B cell (primary cell): ENCODE measurements around the gene NELL1. TPM values are rescaled to one million over a fixed set of nuclear protein-coding genes. Genes with fewer than 3 reads are reported as not detected.

ENCODE experiments used
- ATAC-seq: fragments of 200-7000 bp; cut with Tn5 transposase; one replicate; pipeline ENCODE4 v1.10.0; 2021; ENCODE audit warnings: low read depth, mild to moderate bottlenecking, moderate number of reproducible peaks, moderate library complexity
- CTCF ChIA-PET: fragments of 350-600 bp; sonication (Branson Sonifier 250); formaldehyde crosslinking; loops from one replicate; lab custom pipeline; 2021; ENCODE audit warnings: antibody characterized with exemption, inconsistent platforms; lab: Charles Lee
- POLR2A ChIA-PET: fragments of 350-600 bp; sonication (Branson Sonifier 250); formaldehyde crosslinking; loops from one replicate; lab custom pipeline; 2021; ENCODE audit warnings: antibody characterized with exemption; lab: Charles Lee
- DNase-seq: peaks from one replicate; pipeline ENCODE4 v3.0.0; 2013
- H2AFZ ChIP-seq: 2 replicates; pipeline ENCODE4 v1.6.1; 2012; ENCODE audit warnings: mild to moderate bottlenecking, low read depth, low read length; ENCODE audit not compliant: insufficient read depth, poor library complexity, severe bottlenecking
- H3K27ac ChIP-seq, 2 donors: 1 replicate in 1 of 2; 2 replicates in 1 of 2; pipeline ENCODE4 v1.5.1; 2012 to 2013; ENCODE audit warnings: low read length in 2 of 2, mild to moderate bottlenecking in 2 of 2, moderate library complexity in 1 of 2
- H3K27me3 ChIP-seq, 4 experiments: fragments of 200-600 bp in 1 of 4; sonication (generic) in 1 of 4; replicated peaks in 1 of 4; 1 replicate in 2 of 4; 2 replicates in 2 of 4; pipeline versions ENCODE4 v1.6.1 to v1.7.0; 2013 to 2016; ENCODE audit warnings: low read length in 3 of 4, mild to moderate bottlenecking in 2 of 4, mixed read lengths in 1 of 4, moderate library complexity in 1 of 4; ENCODE audit not compliant: insufficient read depth in 4 of 4, control insufficient read depth in 3 of 4; ENCODE audit errors: control extremely low read depth in 1 of 4
- H3K36me3 ChIP-seq, 2 experiments: replicated peaks in 1 of 2; 1 replicate in 1 of 2; 2 replicates in 1 of 2; pipeline versions ENCODE4 v1.6.1 to v1.7.1; 2013; ENCODE audit warnings: low read length in 1 of 2; ENCODE audit not compliant: insufficient read depth in 2 of 2, control insufficient read depth in 1 of 2; ENCODE audit errors: control extremely low read depth in 1 of 2, extremely low read depth in 1 of 2
- H3K4me1 ChIP-seq, 2 donors: fragments of 200-600 bp in 1 of 2; sonication (generic) in 1 of 2; 1 replicate in 1 of 2; 2 replicates in 1 of 2; pipeline versions ENCODE4 v1.5.1 to v1.6.1; 2013 to 2017; ENCODE audit warnings: low read length in 2 of 2; ENCODE audit not compliant: control insufficient read depth in 2 of 2, insufficient read depth in 2 of 2
- H3K4me2 ChIP-seq: replicated peaks from 2 replicates; pipeline ENCODE3; 2012; ENCODE audit warnings: mild to moderate bottlenecking, low read depth, low read length; ENCODE audit not compliant: poor library complexity, severe bottlenecking
- H3K4me3 ChIP-seq, 5 experiments: fragments of 200-600 bp in 1 of 5; sonication (generic) in 1 of 5; 1 replicate in 3 of 5; 2 replicates in 2 of 5; pipeline versions ENCODE4 v1.5.1 to v1.7.0; 2011 to 2016; ENCODE audit warnings: low read length in 4 of 5, mild to moderate bottlenecking in 4 of 5, low read depth in 2 of 5, control low read depth in 1 of 5, moderate library complexity in 1 of 5; ENCODE audit not compliant: insufficient read depth in 1 of 5; ENCODE audit errors: control extremely low read depth in 1 of 5, extremely low read depth in 1 of 5
- H3K79me2 ChIP-seq: fragments of 200-600 bp; sonication (generic); one replicate; pipeline ENCODE4 v1.6.0; 2016; ENCODE audit warnings: low read length; ENCODE audit not compliant: control insufficient read depth, insufficient read depth
- H3K9ac ChIP-seq: fragments of 200-600 bp; sonication (generic); 2 replicates; pipeline ENCODE4 v1.6.1; 2017; ENCODE audit warnings: mild to moderate bottlenecking, low read length, moderate library complexity
- H3K9me3 ChIP-seq, 3 donors: one replicate each; pipeline versions ENCODE4 v1.6.1 to v1.7.1; 2013; ENCODE audit warnings: low read length in 2 of 3; ENCODE audit not compliant: control insufficient read depth in 2 of 3, insufficient read depth in 1 of 3; ENCODE audit errors: control extremely low read depth in 1 of 3
- H4K20me1 ChIP-seq: 2 replicates; pipeline ENCODE4 v1.6.0; 2012; ENCODE audit warnings: mild to moderate bottlenecking, low read length; ENCODE audit not compliant: insufficient read depth, control insufficient read depth, poor library complexity, severe bottlenecking
- H3K27ac Mint-ChIP-seq: one replicate; pipeline ENCODE4 v1.8.0; 2021; ENCODE audit warnings: mixed read lengths
- H3K27me3 Mint-ChIP-seq: one replicate; pipeline ENCODE4 v1.8.0; 2021; ENCODE audit warnings: mixed read lengths
- H3K4me1 Mint-ChIP-seq: one replicate; pipeline ENCODE4 v1.8.0; 2021; ENCODE audit warnings: mixed read lengths
- H3K4me3 Mint-ChIP-seq: one replicate; pipeline ENCODE4 v1.8.0; 2021; ENCODE audit warnings: mixed read lengths
- H3K9me3 Mint-ChIP-seq: one replicate; pipeline ENCODE4 v1.8.0; 2022; ENCODE audit warnings: mixed read lengths; ENCODE audit not compliant: insufficient read depth
- EZH2 ChIP-seq: IDR thresholded peaks from 2 replicates; pipeline ENCODE4 v1.6.1; 2012; ENCODE audit warnings: borderline replicate concordance, low read depth, mild to moderate bottlenecking, moderate library complexity, low read length; ENCODE audit not compliant: insufficient read depth, poor library complexity, severe bottlenecking
- WGBS: methylation state at CpG from one replicate; pipeline ENCODE4 v1.1.5; 2013; ENCODE audit warnings: missing lambda C conversion rate; ENCODE audit not compliant: insufficient coverage; 5-methylcytosine and 5-hydroxymethylcytosine counted together
- intact Hi-C: fragments of 100-400 bp; cut with micrococcal nuclease; formaldehyde crosslinking; loops from one replicate; pipeline ENCODE4 v1.10.0; 2022
- polyA plus RNA-seq: library from polyadenylated mRNA; depleted of rRNA; stranded (reverse); fragments of >200 nt; gene quantifications from 2 replicates; pipeline ENCODE4 v1.2.3, GENCODE V29; 2012
- total RNA-seq, 2 donors: library from RNA; stranded (reverse); fragments of 120-200 nt in 1 of 2; gene quantifications; 1 replicate in 1 of 2; 2 replicates in 1 of 2; pipeline versions ENCODE4 v1.2.3 to v1.2.4, GENCODE V29; 2013 to 2022
- TF ChIP-seq, protein P1 (sequence below): fragments of 200-600 bp; IDR thresholded peaks from one replicate; pipeline ENCODE4 v1.8.0; 2022; ENCODE audit warnings: antibody characterized with exemption, mild to moderate bottlenecking

NELL1 gene
- total and polyA plus RNA-seq, 2 donors (not counting 1 experiment from before 2014, with no cell fraction given) = not detected

DNA sequence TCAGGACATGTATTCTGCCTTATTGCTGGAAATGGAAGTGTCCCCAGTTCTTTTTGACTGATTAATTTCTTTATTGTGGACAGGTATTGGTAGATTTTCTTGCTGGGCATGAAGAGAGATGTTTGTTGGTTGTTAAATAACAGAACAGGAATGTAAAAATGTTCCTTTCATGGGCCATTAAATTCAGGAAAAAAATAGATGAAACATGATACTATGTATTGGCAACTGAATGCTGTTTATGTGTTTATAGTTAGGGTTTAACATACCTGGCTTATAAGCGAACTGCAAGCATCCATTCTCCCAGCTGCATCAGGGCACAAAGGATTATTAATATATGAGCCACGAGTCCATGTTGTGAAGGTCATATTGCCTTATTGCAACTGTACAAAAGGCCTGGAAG, 368.5 kb downstream of the NELL1 start:
- Histone ChIP-seq H3K9ac (no peak overlapping the region), H4K20me1 (no peaks in the 10 kb centered on the region), H2AFZ (no peak overlapping the region), H3K27me3 (no peaks in the 10 kb centered on the region), H3K9me3 (peaks cover 0 to 4% (median 1%) of the 10 kb centered on the region in 3 donors), H3K4me2 (no peak overlapping the region), H3K79me2 (no peaks in the 10 kb centered on the region), H3K4me1 (no peaks in the 10 kb centered on the region), H3K27ac (no peak overlapping the region), H3K4me3 (no peak overlapping the region), H3K36me3 (no peaks in the 10 kb centered on the region)
- Mint-ChIP-seq H3K9me3 (peaks cover 10% of the 10 kb centered on the region), H3K4me3 (no peak overlapping the region), H3K27ac (no peak overlapping the region), H3K27me3 (no peaks in the 10 kb centered on the region), H3K4me1 (no peaks in the 10 kb centered on the region)
- intact Hi-C loops = no loop called here
- ChIA-PET POLR2A (no interaction called here), CTCF (no interaction called here)
- no peak for ATAC-seq
- no peak for DNase-seq
- 93% methylated on average over 2 of the region's 2 CpGs for WGBS
- TF ChIP-seq, protein P1, sequence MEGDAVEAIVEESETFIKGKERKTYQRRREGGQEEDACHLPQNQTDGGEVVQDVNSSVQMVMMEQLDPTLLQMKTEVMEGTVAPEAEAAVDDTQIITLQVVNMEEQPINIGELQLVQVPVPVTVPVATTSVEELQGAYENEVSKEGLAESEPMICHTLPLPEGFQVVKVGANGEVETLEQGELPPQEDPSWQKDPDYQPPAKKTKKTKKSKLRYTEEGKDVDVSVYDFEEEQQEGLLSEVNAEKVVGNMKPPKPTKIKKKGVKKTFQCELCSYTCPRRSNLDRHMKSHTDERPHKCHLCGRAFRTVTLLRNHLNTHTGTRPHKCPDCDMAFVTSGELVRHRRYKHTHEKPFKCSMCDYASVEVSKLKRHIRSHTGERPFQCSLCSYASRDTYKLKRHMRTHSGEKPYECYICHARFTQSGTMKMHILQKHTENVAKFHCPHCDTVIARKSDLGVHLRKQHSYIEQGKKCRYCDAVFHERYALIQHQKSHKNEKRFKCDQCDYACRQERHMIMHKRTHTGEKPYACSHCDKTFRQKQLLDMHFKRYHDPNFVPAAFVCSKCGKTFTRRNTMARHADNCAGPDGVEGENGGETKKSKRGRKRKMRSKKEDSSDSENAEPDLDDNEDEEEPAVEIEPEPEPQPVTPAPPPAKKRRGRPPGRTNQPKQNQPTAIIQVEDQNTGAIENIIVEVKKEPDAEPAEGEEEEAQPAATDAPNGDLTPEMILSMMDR = no peak
- no peak for TF ChIP-seq EZH2

DNA sequence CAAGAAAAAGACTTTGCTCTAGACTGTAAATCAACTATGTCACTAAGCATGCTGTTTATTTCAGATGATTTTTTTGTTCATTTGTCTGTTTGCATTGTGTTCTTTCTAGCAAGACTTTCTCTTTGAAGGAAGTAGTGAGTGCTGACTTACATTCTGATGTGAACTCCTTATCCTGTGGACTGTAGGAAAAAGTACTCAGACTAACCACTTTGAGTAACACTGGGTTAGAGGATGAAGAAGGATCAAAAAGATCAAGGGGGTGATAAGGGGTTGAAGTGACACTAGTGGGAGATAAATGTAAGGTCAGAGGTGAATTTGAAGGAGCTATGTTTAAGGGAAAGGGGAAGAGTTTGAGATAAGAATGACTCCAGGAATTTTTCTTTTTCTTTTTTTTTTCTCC, 369.4 kb downstream of the NELL1 start:
- CTCF ChIA-PET = no interaction called here
- Histone ChIP-seq H4K20me1 (no peaks in the 10 kb centered on the region), H3K27ac (no peak overlapping the region), H3K9me3 (peaks cover 0 to 4% (median under 1%) of the 10 kb centered on the region in 3 donors), H2AFZ (no peak overlapping the region), H3K4me1 (no peaks in the 10 kb centered on the region), H3K4me3 (no peak overlapping the region), H3K4me2 (no peak overlapping the region), H3K9ac (no peak overlapping the region), H3K27me3 (no peaks in the 10 kb centered on the region), H3K79me2 (no peaks in the 10 kb centered on the region), H3K36me3 (no peaks in the 10 kb centered on the region)
- no peaks in the 10 kb centered on the region for H3K27me3 Mint-ChIP-seq
- no peak overlapping the region for H3K27ac Mint-ChIP-seq
- ATAC-seq (no peak), DNase-seq (no peak)
- POLR2A ChIA-PET = no interaction called here
- H3K4me3 Mint-ChIP-seq = no peak overlapping the region
- H3K4me1 Mint-ChIP-seq = no peaks in the 10 kb centered on the region
- H3K9me3 Mint-ChIP-seq = peaks cover 10% of the 10 kb centered on the region
- intact Hi-C loops = no loop called here
- TF ChIP-seq, protein P1 = no peak
- no peak for TF ChIP-seq EZH2
